HL-60 (cell line): Measurements from ENCODE around the gene RAB31.

Source experiments
- DNase-seq, 2 experiments: peaks; one replicate each; pipeline ENCODE4 v3.0.0-alpha.2; 2010 to 2020; ENCODE audit warnings: low read depth in 1 of 2, low spot score in 1 of 2
- H3K27ac ChIP-seq: fragments of 250-450 bp; sonication (Bioruptor Pico); replicated peaks from 2 replicates; pipeline ENCODE4 v1.5.1; 2020; ENCODE audit warnings: mild to moderate bottlenecking, moderate library complexity
- H3K27me3 ChIP-seq: fragments of 250-450 bp; sonication (Bioruptor Pico); 2 replicates; pipeline ENCODE4 v1.5.1; 2021; ENCODE audit warnings: mild to moderate bottlenecking, moderate library complexity; ENCODE audit not compliant: insufficient read depth, poor library complexity, severe bottlenecking
- H3K4me3 ChIP-seq: replicated peaks from 2 replicates; pipeline ENCODE4 v1.5.1; 2011; ENCODE audit warnings: mild to moderate bottlenecking, control low read depth, low read length; ENCODE audit not compliant: insufficient read depth
- GABPA ChIP-seq: IDR thresholded peaks from 2 replicates; pipeline ENCODE4 v1.6.1; 2012; ENCODE audit warnings: low read depth
- POLR2AphosphoS5 ChIP-seq: IDR thresholded peaks from 2 replicates; pipeline ENCODE4 v1.6.1; 2012; ENCODE audit warnings: low read depth
- SPI1 ChIP-seq: IDR thresholded peaks from 2 replicates; pipeline ENCODE4 v1.6.1; 2012; ENCODE audit warnings: low read depth, mild to moderate bottlenecking, borderline replicate concordance
- TF ChIP-seq, protein P1 (sequence below): IDR thresholded peaks from one replicate; pipeline ENCODE4 v1.5.1; 2011; ENCODE audit warnings: low read length, control low read depth, inconsistent platforms; ENCODE audit not compliant: insufficient read depth
- TF ChIP-seq, protein P2 (sequence below): IDR thresholded peaks from 2 replicates; pipeline ENCODE4 v1.6.1; 2012; ENCODE audit warnings: low read depth; ENCODE audit not compliant: insufficient replicate concordance

The RAB31 gene

DNA sequence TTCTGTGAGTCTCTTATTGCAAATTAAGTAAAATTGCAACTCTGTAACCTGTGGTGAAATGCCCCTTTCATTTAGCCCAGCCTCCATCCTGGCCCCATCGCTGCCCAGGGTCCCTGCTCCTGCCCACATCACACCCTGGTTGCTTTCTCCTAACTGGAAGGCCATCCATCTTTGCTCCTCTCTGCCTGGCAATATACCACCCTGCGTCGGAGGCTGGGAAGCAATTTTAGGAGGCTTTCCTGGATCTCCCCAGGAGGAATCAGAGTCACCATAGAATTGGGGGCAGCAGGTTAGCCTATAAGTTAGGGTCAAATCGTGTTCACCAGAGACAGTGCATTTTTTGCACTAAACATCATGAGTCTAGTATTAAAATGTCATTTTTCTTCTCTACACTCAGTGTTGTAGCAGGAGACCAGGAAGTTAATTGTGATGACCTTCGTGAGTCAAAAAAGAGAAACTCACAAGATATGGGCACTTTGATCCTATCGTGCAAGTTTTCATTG is 163.2 kb downstream of the RAB31 start:
- H3K27me3 ChIP-seq, result no peaks in the 10 kb centered on the region
- DNase-seq, result no peak
- no peak overlapping the region; the same call in 1 of the 2 replicates for H3K27ac ChIP-seq
- TF ChIP-seq GABPA (no peak), SPI1 (no peak), POLR2AphosphoS5 (no peak)
- TF ChIP-seq, protein P1, sequence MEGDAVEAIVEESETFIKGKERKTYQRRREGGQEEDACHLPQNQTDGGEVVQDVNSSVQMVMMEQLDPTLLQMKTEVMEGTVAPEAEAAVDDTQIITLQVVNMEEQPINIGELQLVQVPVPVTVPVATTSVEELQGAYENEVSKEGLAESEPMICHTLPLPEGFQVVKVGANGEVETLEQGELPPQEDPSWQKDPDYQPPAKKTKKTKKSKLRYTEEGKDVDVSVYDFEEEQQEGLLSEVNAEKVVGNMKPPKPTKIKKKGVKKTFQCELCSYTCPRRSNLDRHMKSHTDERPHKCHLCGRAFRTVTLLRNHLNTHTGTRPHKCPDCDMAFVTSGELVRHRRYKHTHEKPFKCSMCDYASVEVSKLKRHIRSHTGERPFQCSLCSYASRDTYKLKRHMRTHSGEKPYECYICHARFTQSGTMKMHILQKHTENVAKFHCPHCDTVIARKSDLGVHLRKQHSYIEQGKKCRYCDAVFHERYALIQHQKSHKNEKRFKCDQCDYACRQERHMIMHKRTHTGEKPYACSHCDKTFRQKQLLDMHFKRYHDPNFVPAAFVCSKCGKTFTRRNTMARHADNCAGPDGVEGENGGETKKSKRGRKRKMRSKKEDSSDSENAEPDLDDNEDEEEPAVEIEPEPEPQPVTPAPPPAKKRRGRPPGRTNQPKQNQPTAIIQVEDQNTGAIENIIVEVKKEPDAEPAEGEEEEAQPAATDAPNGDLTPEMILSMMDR, result no peak
- TF ChIP-seq, protein P2, sequence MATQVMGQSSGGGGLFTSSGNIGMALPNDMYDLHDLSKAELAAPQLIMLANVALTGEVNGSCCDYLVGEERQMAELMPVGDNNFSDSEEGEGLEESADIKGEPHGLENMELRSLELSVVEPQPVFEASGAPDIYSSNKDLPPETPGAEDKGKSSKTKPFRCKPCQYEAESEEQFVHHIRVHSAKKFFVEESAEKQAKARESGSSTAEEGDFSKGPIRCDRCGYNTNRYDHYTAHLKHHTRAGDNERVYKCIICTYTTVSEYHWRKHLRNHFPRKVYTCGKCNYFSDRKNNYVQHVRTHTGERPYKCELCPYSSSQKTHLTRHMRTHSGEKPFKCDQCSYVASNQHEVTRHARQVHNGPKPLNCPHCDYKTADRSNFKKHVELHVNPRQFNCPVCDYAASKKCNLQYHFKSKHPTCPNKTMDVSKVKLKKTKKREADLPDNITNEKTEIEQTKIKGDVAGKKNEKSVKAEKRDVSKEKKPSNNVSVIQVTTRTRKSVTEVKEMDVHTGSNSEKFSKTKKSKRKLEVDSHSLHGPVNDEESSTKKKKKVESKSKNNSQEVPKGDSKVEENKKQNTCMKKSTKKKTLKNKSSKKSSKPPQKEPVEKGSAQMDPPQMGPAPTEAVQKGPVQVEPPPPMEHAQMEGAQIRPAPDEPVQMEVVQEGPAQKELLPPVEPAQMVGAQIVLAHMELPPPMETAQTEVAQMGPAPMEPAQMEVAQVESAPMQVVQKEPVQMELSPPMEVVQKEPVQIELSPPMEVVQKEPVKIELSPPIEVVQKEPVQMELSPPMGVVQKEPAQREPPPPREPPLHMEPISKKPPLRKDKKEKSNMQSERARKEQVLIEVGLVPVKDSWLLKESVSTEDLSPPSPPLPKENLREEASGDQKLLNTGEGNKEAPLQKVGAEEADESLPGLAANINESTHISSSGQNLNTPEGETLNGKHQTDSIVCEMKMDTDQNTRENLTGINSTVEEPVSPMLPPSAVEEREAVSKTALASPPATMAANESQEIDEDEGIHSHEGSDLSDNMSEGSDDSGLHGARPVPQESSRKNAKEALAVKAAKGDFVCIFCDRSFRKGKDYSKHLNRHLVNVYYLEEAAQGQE, result no peak
- H3K4me3 ChIP-seq, result no peak overlapping the region

DNA sequence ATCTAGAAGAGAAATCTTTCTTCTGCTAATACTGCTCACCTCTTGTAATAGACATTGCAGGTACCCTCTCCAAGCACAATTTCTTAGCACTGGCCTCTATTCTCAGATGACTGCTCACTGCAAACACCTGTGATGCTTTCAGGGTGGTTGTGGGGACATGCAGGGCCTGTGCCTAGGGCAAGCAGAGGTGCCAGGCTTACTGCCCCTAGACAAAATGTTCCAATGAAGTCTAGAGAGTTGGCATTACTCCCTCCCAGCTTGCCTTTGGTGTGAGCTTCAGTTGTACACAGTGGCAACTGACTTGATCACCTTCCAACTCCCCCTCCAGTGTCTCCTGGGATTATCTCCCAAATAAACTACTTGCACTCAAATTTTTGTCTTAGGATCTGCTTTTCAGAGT is 164.7 kb downstream of the RAB31 start:
- H3K27ac ChIP-seq, result no peak overlapping the region
- no peak for TF ChIP-seq SPI1
- TF ChIP-seq, protein P1, result no peak
- no peak for TF ChIP-seq GABPA
- TF ChIP-seq POLR2AphosphoS5, result no peak
- TF ChIP-seq, protein P2, result no peak
- no peak overlapping the region for H3K4me3 ChIP-seq
- no peak for DNase-seq
- H3K27me3 ChIP-seq, result no peaks in the 10 kb centered on the region

DNA sequence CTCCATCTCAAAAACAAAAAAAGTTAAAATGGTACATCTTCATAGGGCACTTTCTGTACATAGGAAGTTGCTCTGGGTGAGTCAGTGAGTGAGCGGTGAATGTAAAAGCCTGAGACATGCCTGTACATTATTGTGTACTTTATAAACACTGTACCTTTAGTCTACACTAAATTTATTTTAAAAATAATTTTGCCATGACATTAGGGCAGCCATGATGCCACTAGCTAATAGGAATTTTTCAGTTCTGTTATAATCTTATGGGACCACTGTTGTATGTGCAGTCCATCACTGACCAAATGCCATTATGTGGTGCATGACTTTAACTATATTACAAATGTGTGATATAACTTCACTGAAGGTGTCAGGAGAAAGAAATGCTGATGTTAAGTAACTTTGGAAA is 166.6 kb downstream of the RAB31 start:
- no peaks in the 10 kb centered on the region for H3K27me3 ChIP-seq
- no peak for TF ChIP-seq GABPA
- no peak for TF ChIP-seq SPI1
- no peak for TF ChIP-seq POLR2AphosphoS5
- TF ChIP-seq, protein P1, result no peak
- TF ChIP-seq, protein P2, result no peak
- H3K27ac ChIP-seq, result no peak overlapping the region
- H3K4me3 ChIP-seq, result no peak overlapping the region
- DNase-seq, result no peak
